HepG2 (cell line): Measurements from ENCODE around the gene RING1. TPM values are rescaled to one million over a fixed set of nuclear protein-coding genes. Genes with fewer than 3 reads are reported as not detected.

Source experiments
- AHR ChIP-seq: IDR thresholded peaks from 2 replicates; pipeline ENCODE4 v1.6.1; 2018; ENCODE audit warnings: missing genetic modification reagents, missing compliant biosample characterization
- BHLHE40 ChIP-seq: IDR thresholded peaks from 2 replicates; pipeline ENCODE4 v1.6.1; 2011; ENCODE audit warnings: low read length, improper control_type of control experiment
- CREB1 ChIP-seq, 2 experiments: fragments of 450-650 bp in 1 of 2; IDR thresholded peaks; 2 replicates each; pipeline ENCODE4 v1.6.1; 2016 to 2017; ENCODE audit warnings: control low read depth in 1 of 2, mild to moderate bottlenecking in 1 of 2, missing compliant biosample characterization in 1 of 2, missing genetic modification characterization in 1 of 2
- GATAD2A ChIP-seq: IDR thresholded peaks from 2 replicates; pipeline ENCODE4 v1.6.1; 2016
- HIC2 ChIP-seq: sonication (generic); formaldehyde crosslinking; IDR thresholded peaks from 2 replicates; pipeline ENCODE4 v1.9.0; 2022; ENCODE audit warnings: low read depth, missing genetic modification reagents
- REPIN1 ChIP-seq: sonication (generic); formaldehyde crosslinking; IDR thresholded peaks from 2 replicates; pipeline ENCODE4 v1.8.0; 2022; ENCODE audit warnings: missing genetic modification reagents, low read depth, mild to moderate bottlenecking, borderline replicate concordance
- ZBTB40 ChIP-seq, 2 experiments: fragments of 450-650 bp in 1 of 2; sonication (generic) in 1 of 2; formaldehyde crosslinking in 1 of 2; IDR thresholded peaks; 2 replicates each; pipeline versions ENCODE4 v1.6.1 to v1.8.0; 2016 to 2022; ENCODE audit warnings: antibody characterized with exemption in 1 of 2, mild to moderate bottlenecking in 1 of 2, missing genetic modification reagents in 1 of 2
- ZEB1 ChIP-seq: IDR thresholded peaks from 2 replicates; pipeline ENCODE4 v1.6.1; 2012; ENCODE audit warnings: mild to moderate bottlenecking, low read depth, inconsistent platforms; ENCODE audit not compliant: insufficient replicate concordance
- ZNF142 ChIP-seq: sonication (generic); formaldehyde crosslinking; IDR thresholded peaks from 2 replicates; pipeline ENCODE4 v1.4.0; 2020; ENCODE audit warnings: missing genetic modification reagents
- polyA plus RNA-seq, 8 experiments: library from polyadenylated mRNA; depleted of rRNA in 3 of 8; stranded (reverse) in 7 of 8; unstranded in 1 of 8; fragments of >200 nt; fragmentation: Illumina TruSeq in 4 of 8; extraction: Trizol in 4 of 8; gene quantifications; 2 replicates each; pipeline versions ENCODE4 v1.2.1 to v1.2.3, GENCODE V29; 2011 to 2016; ENCODE audit warnings: low read depth in 4 of 8, missing spikeins in 1 of 8, mixed read lengths in 1 of 8; ENCODE audit not compliant: insufficient read depth in 1 of 8
- total RNA-seq, 5 experiments: library from RNA; depleted of rRNA; stranded (reverse); fragments of >200 nt; fragmentation: Illumina TruSeq; extraction: Trizol; gene quantifications; 2 replicates each; pipeline ENCODE4 v1.2.3, GENCODE V29; 2016; ENCODE audit warnings: low read depth in 1 of 5

The RING1 gene
- total and polyA plus RNA-seq, 2 of the 13 experiments (the other 11 are each of a cell fraction or from before 2014, with no cell fraction given), result 23.9 to 33.6 TPM

GRCh38 chr6:33198159-33198852 lies 10.0 kb upstream of the RING1 start (continued):
- TF ChIP-seq ZBTB40 (IDR thresholded peaks at IDR 0.05), result no peak
- TF ChIP-seq ZBTB40 (CRISPR knock-in tag; IDR thresholded peaks at IDR 0.05), result peak; percentile 51; the same call in 1 of the 2 replicates
- TF ChIP-seq GATAD2A (CRISPR knock-in tag), result peak; percentile 99
- TF ChIP-seq ZEB1, result no peak
- TF ChIP-seq AHR, result no peak
- TF ChIP-seq CREB1 (IDR thresholded peaks at IDR 0.05), result peak; percentile 23; the same call in 1 of the 2 replicates
- no peak for TF ChIP-seq CREB1 (CRISPR knock-in tag; IDR thresholded peaks at IDR 0.05)
- peak; percentile 65; the same call in 1 of the 2 replicates for TF ChIP-seq BHLHE40
- no peak for TF ChIP-seq ZNF142 (CRISPR knock-in tag)
- peak; percentile 50; the same call in 1 of the 2 replicates for TF ChIP-seq REPIN1
- peak; percentile 30; the same call in 1 of the 2 replicates for TF ChIP-seq HIC2 (CRISPR knock-in tag)
